Measurements from ENCODE around the gene SPATS2.

DNA sequence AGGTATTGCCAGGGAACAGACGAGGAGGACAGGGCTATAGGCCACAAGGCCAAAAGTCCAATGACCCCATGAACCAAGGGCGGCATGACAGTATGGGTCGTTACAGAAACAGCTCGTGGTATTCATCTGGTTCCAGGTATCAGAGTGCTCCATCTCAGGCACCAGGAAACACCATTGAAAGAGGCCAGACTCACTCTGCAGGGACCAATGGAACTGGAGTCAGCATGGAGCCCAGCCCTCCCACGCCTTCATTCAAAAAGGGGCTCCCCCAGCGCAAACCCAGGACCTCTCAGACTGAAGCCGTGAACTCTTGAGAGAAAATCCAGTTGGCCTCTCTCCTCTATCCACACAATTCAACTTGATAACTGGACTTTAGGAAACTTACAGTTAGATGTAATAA, 158.7 kb downstream of the SPATS2 start:
- TF ChIP-seq, protein P1, sequence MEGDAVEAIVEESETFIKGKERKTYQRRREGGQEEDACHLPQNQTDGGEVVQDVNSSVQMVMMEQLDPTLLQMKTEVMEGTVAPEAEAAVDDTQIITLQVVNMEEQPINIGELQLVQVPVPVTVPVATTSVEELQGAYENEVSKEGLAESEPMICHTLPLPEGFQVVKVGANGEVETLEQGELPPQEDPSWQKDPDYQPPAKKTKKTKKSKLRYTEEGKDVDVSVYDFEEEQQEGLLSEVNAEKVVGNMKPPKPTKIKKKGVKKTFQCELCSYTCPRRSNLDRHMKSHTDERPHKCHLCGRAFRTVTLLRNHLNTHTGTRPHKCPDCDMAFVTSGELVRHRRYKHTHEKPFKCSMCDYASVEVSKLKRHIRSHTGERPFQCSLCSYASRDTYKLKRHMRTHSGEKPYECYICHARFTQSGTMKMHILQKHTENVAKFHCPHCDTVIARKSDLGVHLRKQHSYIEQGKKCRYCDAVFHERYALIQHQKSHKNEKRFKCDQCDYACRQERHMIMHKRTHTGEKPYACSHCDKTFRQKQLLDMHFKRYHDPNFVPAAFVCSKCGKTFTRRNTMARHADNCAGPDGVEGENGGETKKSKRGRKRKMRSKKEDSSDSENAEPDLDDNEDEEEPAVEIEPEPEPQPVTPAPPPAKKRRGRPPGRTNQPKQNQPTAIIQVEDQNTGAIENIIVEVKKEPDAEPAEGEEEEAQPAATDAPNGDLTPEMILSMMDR (tag by site-specific recombination; IDR thresholded peaks at IDR 0.05), result no peak
- TF ChIP-seq ZNF777 (tag by site-specific recombination; IDR thresholded peaks at IDR 0.05; ENCODE audit: borderline replicate concordance) (no peak), ZSCAN16 (tag by site-specific recombination; IDR thresholded peaks at IDR 0.05) (no peak), ZNF266 (tag by site-specific recombination; IDR thresholded peaks at IDR 0.05; ENCODE audit: low read depth) (no peak)
- TF ChIP-seq, protein P2, sequence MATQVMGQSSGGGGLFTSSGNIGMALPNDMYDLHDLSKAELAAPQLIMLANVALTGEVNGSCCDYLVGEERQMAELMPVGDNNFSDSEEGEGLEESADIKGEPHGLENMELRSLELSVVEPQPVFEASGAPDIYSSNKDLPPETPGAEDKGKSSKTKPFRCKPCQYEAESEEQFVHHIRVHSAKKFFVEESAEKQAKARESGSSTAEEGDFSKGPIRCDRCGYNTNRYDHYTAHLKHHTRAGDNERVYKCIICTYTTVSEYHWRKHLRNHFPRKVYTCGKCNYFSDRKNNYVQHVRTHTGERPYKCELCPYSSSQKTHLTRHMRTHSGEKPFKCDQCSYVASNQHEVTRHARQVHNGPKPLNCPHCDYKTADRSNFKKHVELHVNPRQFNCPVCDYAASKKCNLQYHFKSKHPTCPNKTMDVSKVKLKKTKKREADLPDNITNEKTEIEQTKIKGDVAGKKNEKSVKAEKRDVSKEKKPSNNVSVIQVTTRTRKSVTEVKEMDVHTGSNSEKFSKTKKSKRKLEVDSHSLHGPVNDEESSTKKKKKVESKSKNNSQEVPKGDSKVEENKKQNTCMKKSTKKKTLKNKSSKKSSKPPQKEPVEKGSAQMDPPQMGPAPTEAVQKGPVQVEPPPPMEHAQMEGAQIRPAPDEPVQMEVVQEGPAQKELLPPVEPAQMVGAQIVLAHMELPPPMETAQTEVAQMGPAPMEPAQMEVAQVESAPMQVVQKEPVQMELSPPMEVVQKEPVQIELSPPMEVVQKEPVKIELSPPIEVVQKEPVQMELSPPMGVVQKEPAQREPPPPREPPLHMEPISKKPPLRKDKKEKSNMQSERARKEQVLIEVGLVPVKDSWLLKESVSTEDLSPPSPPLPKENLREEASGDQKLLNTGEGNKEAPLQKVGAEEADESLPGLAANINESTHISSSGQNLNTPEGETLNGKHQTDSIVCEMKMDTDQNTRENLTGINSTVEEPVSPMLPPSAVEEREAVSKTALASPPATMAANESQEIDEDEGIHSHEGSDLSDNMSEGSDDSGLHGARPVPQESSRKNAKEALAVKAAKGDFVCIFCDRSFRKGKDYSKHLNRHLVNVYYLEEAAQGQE (tag by site-specific recombination; IDR thresholded peaks at IDR 0.05), result no peak
- TF ChIP-seq, protein P3, sequence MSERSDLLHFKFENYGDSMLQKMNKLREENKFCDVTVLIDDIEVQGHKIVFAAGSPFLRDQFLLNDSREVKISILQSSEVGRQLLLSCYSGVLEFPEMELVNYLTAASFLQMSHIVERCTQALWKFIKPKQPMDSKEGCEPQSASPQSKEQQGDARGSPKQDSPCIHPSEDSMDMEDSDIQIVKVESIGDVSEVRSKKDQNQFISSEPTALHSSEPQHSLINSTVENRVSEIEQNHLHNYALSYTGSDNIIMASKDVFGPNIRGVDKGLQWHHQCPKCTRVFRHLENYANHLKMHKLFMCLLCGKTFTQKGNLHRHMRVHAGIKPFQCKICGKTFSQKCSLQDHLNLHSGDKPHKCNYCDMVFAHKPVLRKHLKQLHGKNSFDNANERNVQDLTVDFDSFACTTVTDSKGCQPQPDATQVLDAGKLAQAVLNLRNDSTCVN (tag by site-specific recombination; optimal IDR thresholded peaks at IDR 0.05), result no peak
